ENCODE data around the gene USP37.

Gene USP37

GRCh38 chr2:218418321-218418716 is 149.8 kb downstream of the USP37 start:
- H3K4me1 ChIP-seq (ENCODE audit: control insufficient read depth, low read length), result no peaks in the 10 kb centered on the region
- no peaks in the 10 kb centered on the region for H3K9me2 ChIP-seq (replicated peaks; ENCODE audit: control insufficient read depth, low read length)
- H3F3A ChIP-seq (ENCODE audit: control insufficient read depth, insufficient read depth), result peaks cover 3% of the 10 kb centered on the region; the same call in 1 of the 2 replicates
- H3K9me3 ChIP-seq (ENCODE audit: control insufficient read depth, insufficient read depth, low read length), result no peaks in the 10 kb centered on the region
- H3K4me3 ChIP-seq (ENCODE audit: low read length), result no peak overlapping the region
- no peak for TF ChIP-seq EZH2phosphoT487 (IDR thresholded peaks at IDR 0.05; ENCODE audit: borderline replicate concordance, low read length)
- TF ChIP-seq, protein P1, sequence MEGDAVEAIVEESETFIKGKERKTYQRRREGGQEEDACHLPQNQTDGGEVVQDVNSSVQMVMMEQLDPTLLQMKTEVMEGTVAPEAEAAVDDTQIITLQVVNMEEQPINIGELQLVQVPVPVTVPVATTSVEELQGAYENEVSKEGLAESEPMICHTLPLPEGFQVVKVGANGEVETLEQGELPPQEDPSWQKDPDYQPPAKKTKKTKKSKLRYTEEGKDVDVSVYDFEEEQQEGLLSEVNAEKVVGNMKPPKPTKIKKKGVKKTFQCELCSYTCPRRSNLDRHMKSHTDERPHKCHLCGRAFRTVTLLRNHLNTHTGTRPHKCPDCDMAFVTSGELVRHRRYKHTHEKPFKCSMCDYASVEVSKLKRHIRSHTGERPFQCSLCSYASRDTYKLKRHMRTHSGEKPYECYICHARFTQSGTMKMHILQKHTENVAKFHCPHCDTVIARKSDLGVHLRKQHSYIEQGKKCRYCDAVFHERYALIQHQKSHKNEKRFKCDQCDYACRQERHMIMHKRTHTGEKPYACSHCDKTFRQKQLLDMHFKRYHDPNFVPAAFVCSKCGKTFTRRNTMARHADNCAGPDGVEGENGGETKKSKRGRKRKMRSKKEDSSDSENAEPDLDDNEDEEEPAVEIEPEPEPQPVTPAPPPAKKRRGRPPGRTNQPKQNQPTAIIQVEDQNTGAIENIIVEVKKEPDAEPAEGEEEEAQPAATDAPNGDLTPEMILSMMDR (IDR thresholded peaks at IDR 0.05; ENCODE audit: low read depth, low read length, poor library complexity, severe bottlenecking), result no peak
- H3K79me2 ChIP-seq (ENCODE audit: control insufficient read depth, low read length), result no peaks in the 10 kb centered on the region
- H3K27ac ChIP-seq (ENCODE audit: low read depth, low read length), result no peak overlapping the region
- no peak overlapping the region for H3K4me2 ChIP-seq (ENCODE audit: low read length)
- H4K20me1 ChIP-seq (ENCODE audit: control insufficient read depth, insufficient read depth, low read depth, low read length), result no peaks in the 10 kb centered on the region
- H3K36me3 ChIP-seq (ENCODE audit: control insufficient read depth, low read length), result no peaks in the 10 kb centered on the region
- no peaks in the 10 kb centered on the region for H3K27me3 ChIP-seq (ENCODE audit: control insufficient read depth, low read length)

DNA sequence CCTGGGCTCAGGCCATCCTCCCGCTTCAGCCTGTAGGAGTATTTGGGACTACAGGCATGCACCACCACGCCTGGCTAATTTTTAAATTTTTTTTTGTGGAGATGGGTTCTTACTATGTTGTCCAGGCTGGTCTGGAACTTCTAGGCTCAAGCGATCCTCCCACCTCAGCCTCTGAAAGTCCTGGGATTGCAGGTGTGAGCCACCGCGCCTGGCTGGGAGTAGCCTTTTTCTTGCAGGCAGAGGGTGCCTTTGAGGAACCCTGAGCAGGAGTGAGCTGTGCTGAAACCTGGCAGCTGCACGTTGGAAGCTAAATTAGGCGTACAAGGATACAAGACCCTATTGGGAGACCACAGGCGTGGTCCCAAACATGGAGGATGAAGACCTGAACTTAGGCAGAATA is 160.4 kb downstream of the USP37 start:
- no peaks in the 10 kb centered on the region for H3K9me3 ChIP-seq (ENCODE audit: control insufficient read depth, insufficient read depth, low read length)
- H3K4me3 ChIP-seq (ENCODE audit: low read length), result no peak overlapping the region
- peaks cover 3% of the 10 kb centered on the region; the same call in 1 of the 2 replicates for H3F3A ChIP-seq (ENCODE audit: control insufficient read depth, insufficient read depth)
- H3K9me2 ChIP-seq (replicated peaks; ENCODE audit: control insufficient read depth, low read length), result no peaks in the 10 kb centered on the region
- H4K20me1 ChIP-seq (ENCODE audit: control insufficient read depth, insufficient read depth, low read depth, low read length), result no peaks in the 10 kb centered on the region
- peaks cover 52% of the 10 kb centered on the region for H3K4me1 ChIP-seq (ENCODE audit: control insufficient read depth, low read length)
- H3K4me2 ChIP-seq (ENCODE audit: low read length), result no peak overlapping the region
- 0 out of 2 replicates have a peak, but pooled peaks cover 2% of the 10 kb centered on the region for H3K27me3 ChIP-seq (ENCODE audit: control insufficient read depth, low read length)
- peaks cover 29% of the 10 kb centered on the region for H3K36me3 ChIP-seq (ENCODE audit: control insufficient read depth, low read length)
- TF ChIP-seq, protein P1 (IDR thresholded peaks at IDR 0.05; ENCODE audit: low read depth, low read length, poor library complexity, severe bottlenecking), result no peak
- TF ChIP-seq EZH2phosphoT487 (IDR thresholded peaks at IDR 0.05; ENCODE audit: borderline replicate concordance, low read length), result no peak
- H3K79me2 ChIP-seq (ENCODE audit: control insufficient read depth, low read length), result peaks cover 7% of the 10 kb centered on the region; the same call in 1 of the 2 replicates
- H3K27ac ChIP-seq (ENCODE audit: low read depth, low read length), result no peak overlapping the region

- Histone ChIP-seq H3K36me3 (ENCODE audit: control insufficient read depth, low read length) (peaks cover 35% of the 10 kb centered on the region), H3K9me3 (ENCODE audit: control insufficient read depth, insufficient read depth, low read length) (no peaks in the 10 kb centered on the region), H3K27ac (ENCODE audit: low read depth, low read length) (peak overlapping the region; percentile 68), H3F3A (ENCODE audit: control insufficient read depth, insufficient read depth) (peaks cover 3% of the 10 kb centered on the region; the same call in 1 of the 2 replicates), H3K4me2 (ENCODE audit: low read length) (peak overlapping the region; percentile 91), H3K4me1 (ENCODE audit: control insufficient read depth, low read length) (peaks cover 55% of the 10 kb centered on the region), H3K9me2 (replicated peaks; ENCODE audit: control insufficient read depth, low read length) (no peaks in the 10 kb centered on the region), H4K20me1 (ENCODE audit: control insufficient read depth, insufficient read depth, low read depth, low read length) (no peaks in the 10 kb centered on the region), H3K79me2 (ENCODE audit: control insufficient read depth, low read length) (peaks cover 13% of the 10 kb centered on the region), H3K4me3 (ENCODE audit: low read length) (peak overlapping the region; percentile 83), H3K27me3 (ENCODE audit: control insufficient read depth, low read length) (no peaks in the 10 kb centered on the region)
- TF ChIP-seq, protein P1 (IDR thresholded peaks at IDR 0.05; ENCODE audit: low read depth, low read length, poor library complexity, severe bottlenecking), result no peak
- no peak for TF ChIP-seq EZH2phosphoT487 (IDR thresholded peaks at IDR 0.05; ENCODE audit: borderline replicate concordance, low read length)
Observed at GRCh38 chr2:218406949-218407618, 161.1 kb downstream of the USP37 start.

Data from DOHH2 (cell line).